ENCODE data around the gene NAT8. TPM values are rescaled to one million over a fixed set of nuclear protein-coding genes. Genes with fewer than 3 reads are reported as not detected.

The NAT8 gene
- total and polyA plus RNA-seq, 5 donors from 2014 or later = not detected

Other genes with a start within 250 kb of the NAT8 start
- gene TPRKB, start 94.9 kb upstream of the NAT8 start, total RNA-seq = 22.4 TPM
- gene TPRKB, start 94.9 kb upstream of the NAT8 start, polyA plus RNA-seq = 10 to 100 TPM; 64.6 to 97.9 (median 78.5) TPM
- gene DUSP11, start 137.7 kb upstream of the NAT8 start, total RNA-seq = 51.7 TPM
- 10 to 100 TPM; 61.7 to 90.3 (median 82.2) TPM for gene DUSP11, start 137.7 kb upstream of the NAT8 start, polyA plus RNA-seq
- not detected for gene C2orf78, start 141.8 kb upstream of the NAT8 start, total RNA-seq
- not detected for gene C2orf78, start 141.8 kb upstream of the NAT8 start, polyA plus RNA-seq
- gene STAMBP, start 186.5 kb upstream of the NAT8 start, total RNA-seq = 32.9 TPM
- 10 to 100 TPM; 44.9 to 66.4 (median 50.0) TPM for gene STAMBP, start 186.5 kb upstream of the NAT8 start, polyA plus RNA-seq